HG03565 (cell line): ENCODE measurements around the gene PNMA8B.
"Not testable (repeated sequence)": the region's sequence is repeated elsewhere in the genome, so short reads cannot be mapped to it uniquely, and the experiment has no call there.

Source experiments
- ATAC-seq: cut with Tn5 transposase; IDR thresholded peaks from one replicate; pipeline ENCODE4 v1.9.1; 2021; ENCODE audit warnings: mild to moderate bottlenecking, moderate library complexity; ENCODE audit not compliant: unreplicated experiment

Gene PNMA8B

GRCh38 chr19:46514589-46515289, 19.1 kb upstream of the PNMA8B start:
- no peak for ATAC-seq

- no peak for ATAC-seq
Observed at GRCh38 chr19:46513461-46514236, 18.0 kb upstream of the PNMA8B start.

- ATAC-seq: no peak
Observed at GRCh38 chr19:46511237-46511636, 15.6 kb upstream of the PNMA8B start.

GRCh38 chr19:46508206-46508605, 12.5 kb upstream of the PNMA8B start:
- ATAC-seq: no peak

GRCh38 chr19:46503848-46504453, 8.3 kb upstream of the PNMA8B start:
- no peak for ATAC-seq

DNA sequence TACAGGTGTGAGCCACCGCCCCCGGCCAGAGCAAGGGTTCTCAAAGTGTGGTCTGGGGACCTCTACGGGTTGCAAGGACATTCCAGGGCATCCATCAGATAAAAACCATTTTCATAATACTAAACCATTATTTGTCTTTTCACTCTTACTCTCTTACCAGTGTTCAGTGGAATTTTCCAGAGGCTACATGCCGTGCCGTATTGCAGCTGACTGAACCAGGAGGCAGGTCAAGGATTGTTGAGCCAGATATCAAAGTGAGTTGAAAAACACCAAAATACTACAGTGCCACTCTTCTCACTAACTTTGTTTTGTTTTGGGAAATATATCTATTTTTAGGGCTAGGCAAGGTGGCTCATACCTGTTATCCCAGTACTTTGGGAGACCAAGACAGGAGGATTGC, 7.2 kb upstream of the PNMA8B start:
- no peak for ATAC-seq

DNA sequence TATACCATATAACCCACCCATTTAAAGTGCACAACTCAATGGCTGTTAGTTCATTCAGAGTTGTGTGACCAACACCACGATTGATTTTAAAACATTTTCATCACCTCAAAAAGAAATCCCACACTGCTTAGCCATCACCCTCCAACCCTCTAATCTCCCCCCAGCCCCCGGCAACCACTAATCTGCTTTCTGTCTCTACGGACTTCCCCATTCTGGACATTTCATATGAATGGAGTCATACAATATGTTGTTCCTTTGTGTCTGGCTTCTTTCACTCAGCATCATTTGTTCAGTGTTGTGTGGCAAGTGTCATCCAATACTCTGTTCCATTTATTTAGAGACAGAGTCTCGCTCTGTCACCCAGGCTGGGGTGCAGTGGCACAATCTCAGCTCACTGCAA, 4.0 kb upstream of the PNMA8B start:
- ATAC-seq: no peak

- no peak for ATAC-seq
Observed at GRCh38 chr19:46497773-46498172, 2.1 kb upstream of the PNMA8B start.

GRCh38 chr19:46496886-46497285, 1.2 kb upstream of the PNMA8B start:
- ATAC-seq: not testable (repeated sequence)

DNA sequence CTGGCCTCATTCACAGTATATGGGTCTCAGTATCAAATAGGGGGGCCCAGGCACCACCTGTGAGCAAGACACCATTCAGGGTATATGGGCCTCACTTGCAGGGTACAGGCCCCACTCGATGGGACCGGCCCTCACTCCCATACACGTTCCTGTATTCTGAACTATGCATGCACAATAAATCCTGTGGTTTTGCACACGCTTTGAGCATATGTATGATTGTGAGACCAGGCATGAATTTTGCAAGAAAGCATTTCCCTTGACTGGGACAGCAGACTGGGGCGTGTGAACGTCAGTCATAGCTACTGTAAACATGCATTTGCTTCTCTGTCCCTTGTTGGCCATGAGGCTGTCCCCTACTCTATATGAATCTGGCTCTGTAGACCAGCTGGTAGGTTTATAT, 637 bp upstream of the PNMA8B start:
- no peak for ATAC-seq

DNA sequence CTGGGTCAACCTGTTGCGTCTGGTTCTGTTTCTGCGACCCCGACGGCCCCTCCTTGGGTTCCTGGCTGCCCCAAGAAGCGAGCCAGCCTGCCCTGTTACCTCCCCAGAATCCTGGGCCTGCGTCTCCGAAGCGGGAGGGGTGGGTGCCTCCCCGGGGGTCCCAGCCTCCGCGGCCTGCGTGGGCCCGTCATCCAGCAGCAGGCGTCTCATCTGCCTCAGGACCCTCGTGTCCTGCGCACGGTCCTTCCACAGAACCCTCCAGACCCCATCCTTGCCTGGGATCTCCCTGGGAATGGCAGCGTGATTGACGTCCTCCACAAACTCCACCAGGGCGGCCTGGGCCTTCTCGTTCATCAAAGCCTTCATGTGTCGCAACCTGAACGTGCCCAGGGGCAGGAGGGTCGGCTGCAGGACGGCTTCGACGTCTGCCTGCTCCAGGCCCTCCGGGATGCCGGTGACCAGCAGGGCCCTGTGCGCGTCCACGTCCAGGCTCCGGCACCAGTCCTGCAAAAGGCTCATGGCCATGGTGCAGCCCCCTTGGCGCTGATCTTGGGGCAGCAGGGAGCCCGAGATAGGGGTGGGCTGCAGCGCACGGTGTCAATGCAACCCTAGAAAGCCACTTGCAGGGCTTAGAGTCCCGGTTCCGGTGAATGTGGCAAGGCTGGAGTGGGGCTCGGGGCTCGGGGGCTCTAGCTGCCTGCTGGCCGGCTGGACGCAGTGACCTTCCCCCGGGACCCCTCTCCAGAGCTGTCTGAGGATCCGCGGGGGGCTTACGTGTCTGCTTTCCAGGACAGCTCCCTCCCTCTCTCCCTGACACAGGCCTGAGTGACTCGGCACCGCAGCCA, 504 bp downstream of the PNMA8B start:
- ATAC-seq: no peak

DNA sequence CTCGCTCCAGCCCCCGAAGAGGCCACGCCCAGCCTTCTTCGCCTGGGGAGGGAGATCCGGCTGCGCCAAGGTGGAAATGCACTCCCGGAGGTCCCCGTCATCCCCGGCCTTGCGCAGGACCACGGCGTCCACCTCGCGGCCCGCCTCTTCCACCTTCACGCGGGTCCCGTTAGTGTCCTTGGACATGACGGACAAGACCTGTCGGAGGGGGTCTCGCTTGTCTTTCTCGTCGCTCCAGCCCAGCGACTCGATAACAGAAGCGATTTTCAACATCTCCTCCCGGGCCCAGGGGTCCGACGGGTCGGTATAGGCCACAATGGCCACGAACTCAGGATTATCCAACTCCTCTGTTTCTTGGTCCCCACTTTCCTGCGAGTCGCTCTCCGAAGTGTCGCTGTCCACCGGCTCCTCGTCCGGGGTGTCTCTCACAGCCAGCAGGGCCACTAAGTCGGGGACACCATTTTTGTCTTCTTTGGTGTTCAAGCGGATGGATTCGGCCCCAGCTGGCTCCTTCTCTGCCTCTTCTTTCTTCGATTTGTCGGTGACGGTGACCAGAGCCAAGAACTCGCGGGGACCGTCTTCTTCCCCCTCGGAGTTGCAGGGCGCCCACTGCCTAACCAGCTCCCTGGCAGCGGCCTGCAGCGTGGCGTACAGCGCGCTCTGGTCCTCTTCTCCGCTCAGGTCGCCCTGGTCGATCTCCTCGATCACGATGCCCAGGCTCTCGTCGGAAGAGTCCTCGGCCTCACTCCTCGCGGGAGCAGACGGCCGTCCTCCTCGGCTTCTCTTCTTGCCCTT, 1.3 kb downstream of the PNMA8B start:
- no peak for ATAC-seq

GRCh38 chr19:46493236-46494145, 2.2 kb downstream of the PNMA8B start:
- ATAC-seq: no peak

DNA sequence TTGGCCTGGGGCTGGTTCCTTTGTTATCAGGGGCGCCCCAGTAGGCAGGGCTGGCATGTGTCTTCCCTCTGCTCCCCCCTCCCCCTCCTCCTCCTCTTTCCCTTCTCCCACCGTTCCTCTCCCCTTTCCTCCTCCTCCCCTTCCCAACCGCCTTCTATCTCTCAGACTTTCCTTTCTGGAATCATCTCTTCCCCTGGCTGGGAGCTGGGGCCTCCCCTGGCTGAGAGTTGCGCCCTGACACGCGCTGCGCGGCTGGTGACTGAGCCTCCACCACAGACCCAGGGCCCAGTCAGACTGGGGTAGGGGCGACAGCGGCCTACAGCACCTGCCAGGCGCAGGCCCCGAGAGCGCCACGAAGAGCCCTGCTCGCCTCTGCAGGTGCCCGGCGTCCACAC, 2.8 kb downstream of the PNMA8B start:
- no peak for ATAC-seq

- no peak for ATAC-seq
Observed at GRCh38 chr19:46491975-46492682, 3.5 kb downstream of the PNMA8B start.

DNA sequence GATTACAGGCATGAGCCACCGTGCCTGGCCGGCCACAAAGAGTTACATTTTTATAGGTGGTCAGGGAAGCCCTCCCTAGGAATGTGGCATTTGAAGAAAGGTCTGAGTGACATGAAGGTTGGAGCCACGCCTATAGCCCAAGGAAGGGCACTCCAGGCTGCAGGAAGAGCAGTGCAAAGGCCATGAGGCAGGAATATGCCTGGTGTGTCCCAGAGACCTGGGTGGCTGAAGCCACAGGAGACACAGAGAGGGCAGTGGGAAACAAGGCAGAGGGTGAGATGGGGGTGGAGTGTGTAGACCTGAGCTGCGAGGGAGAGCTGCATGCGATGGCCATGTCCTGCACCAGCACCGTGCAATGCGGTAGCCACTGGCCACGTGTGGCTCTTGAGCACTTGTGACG, 4.9 kb downstream of the PNMA8B start:
- no peak for ATAC-seq

GRCh38 chr19:46489445-46490272, 6.0 kb downstream of the PNMA8B start:
- no peak for ATAC-seq

- no peak for ATAC-seq
Observed at GRCh38 chr19:46488551-46488950, 7.1 kb downstream of the PNMA8B start.
